Common myeloid progenitor, CD34-positive (primary cell): Measurements from ENCODE around the gene MAP4K4.

Source experiments
- CTCF ChIA-PET: fragments of 350-600 bp; sonication (Branson Sonifier 250); formaldehyde crosslinking; loops from one replicate; lab custom pipeline; 2021; ENCODE audit warnings: antibody characterized with exemption; lab: Charles Lee
- POLR2A ChIA-PET: fragments of 350-600 bp; sonication (Branson Sonifier 250); formaldehyde crosslinking; loops from one replicate; lab custom pipeline; 2021; ENCODE audit warnings: antibody characterized with exemption; lab: Charles Lee
- DNase-seq, 3 donors: peaks; one replicate each; pipeline versions ENCODE4 v3.0.0 to v3.0.0-alpha.2; 2013
- H3K27ac ChIP-seq, 2 experiments: 1 replicate in 1 of 2; 2 replicates in 1 of 2; pipeline ENCODE4 v1.7.0; 2013; ENCODE audit warnings: inconsistent platforms in 2 of 2, low read length in 2 of 2, mild to moderate bottlenecking in 2 of 2, low read depth in 1 of 2, moderate library complexity in 1 of 2; ENCODE audit not compliant: severe bottlenecking in 2 of 2, insufficient read depth in 1 of 2, poor library complexity in 1 of 2
- H3K27me3 ChIP-seq, 5 experiments: replicated peaks in 2 of 5; 1 replicate in 3 of 5; 2 replicates in 2 of 5; pipeline versions ENCODE4 v1.6.1 to v1.7.0; 2013; ENCODE audit warnings: low read length in 4 of 5, mild to moderate bottlenecking in 2 of 5, moderate library complexity in 2 of 5, inconsistent platforms in 1 of 5; ENCODE audit not compliant: insufficient read depth in 5 of 5, control insufficient read depth in 4 of 5
- H3K36me3 ChIP-seq, 4 experiments: 1 replicate in 2 of 4; 2 replicates in 2 of 4; pipeline versions ENCODE4 v1.6.1 to v1.7.0; 2013; ENCODE audit warnings: low read length in 3 of 4, control low read depth in 1 of 4, mild to moderate bottlenecking in 1 of 4; ENCODE audit not compliant: control insufficient read depth in 4 of 4, insufficient read depth in 4 of 4
- H3K4me1 ChIP-seq, 4 experiments: 1 replicate in 3 of 4; 2 replicates in 1 of 4; pipeline versions ENCODE4 v1.6.1 to v1.7.1; 2013; ENCODE audit warnings: low read length in 3 of 4, mild to moderate bottlenecking in 3 of 4, control low read depth in 1 of 4, inconsistent platforms in 1 of 4, moderate library complexity in 1 of 4; ENCODE audit not compliant: control insufficient read depth in 4 of 4, insufficient read depth in 4 of 4; ENCODE audit errors: control extremely low read depth in 1 of 4
- H3K4me3 ChIP-seq, 7 experiments: 1 replicate in 4 of 7; 2 replicates in 3 of 7; pipeline versions ENCODE4 v1.5.1 to v1.7.0; 2013; ENCODE audit warnings: mild to moderate bottlenecking in 7 of 7, low read length in 6 of 7, moderate library complexity in 6 of 7, inconsistent platforms in 2 of 7, low read depth in 2 of 7, control low read depth in 1 of 7; ENCODE audit not compliant: insufficient read depth in 4 of 7, control insufficient read depth in 1 of 7; ENCODE audit errors: extremely low read depth in 1 of 7
- H3K9me3 ChIP-seq, 5 experiments: 1 replicate in 4 of 5; 2 replicates in 1 of 5; pipeline versions ENCODE4 v1.6.1 to v1.7.1; 2013; ENCODE audit warnings: low read length in 4 of 5, mild to moderate bottlenecking in 2 of 5, inconsistent platforms in 1 of 5, low read depth in 1 of 5, moderate library complexity in 1 of 5; ENCODE audit not compliant: control insufficient read depth in 4 of 5, insufficient read depth in 2 of 5; ENCODE audit errors: control extremely low read depth in 1 of 5
- WGBS: methylation state at CpG from one replicate; pipeline ENCODE4 v1.1.5; 2013; ENCODE audit not compliant: insufficient coverage; 5-methylcytosine and 5-hydroxymethylcytosine counted together

MAP4K4 gene

DNA sequence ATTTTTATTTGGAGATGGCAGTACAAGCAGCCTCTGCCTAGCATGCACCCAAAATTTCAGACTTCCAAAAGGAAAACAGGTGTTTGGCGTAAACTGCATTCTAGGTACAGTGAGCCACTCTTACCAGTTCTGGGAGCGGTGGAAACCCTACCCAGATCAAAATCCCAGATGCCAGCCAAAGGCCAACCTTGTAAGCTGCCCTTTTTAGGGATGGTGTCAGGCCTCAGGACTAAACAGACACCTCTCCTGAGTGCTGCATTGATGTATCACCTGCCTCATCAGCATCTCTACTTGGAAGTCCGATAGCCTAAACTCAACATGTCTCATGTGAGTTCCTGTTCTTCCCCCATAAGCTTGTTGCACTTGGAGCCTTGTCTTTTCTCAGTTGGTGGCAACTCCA, 104.0 kb downstream of the MAP4K4 start:
- Histone ChIP-seq H3K4me1 (peaks cover 7 to 21% (median 13%) of the 10 kb centered on the region in 4 experiments), H3K27ac (no peak overlapping the region), H3K4me3 (no peak overlapping the region), H3K9me3 (no peaks in the 10 kb centered on the region), H3K36me3 (peaks cover 0 to 3% (median 0%) of the 10 kb centered on the region in 4 experiments), H3K27me3 (no peaks in the 10 kb centered on the region)
- WGBS = 100% methylated on average over 3 of the region's 3 CpGs
- CTCF ChIA-PET = interaction anchor here (0.6 to 1.5 kb wide), 2 partner anchors 10 to 20 kb away, joined by 3 to 5 read pairs; no protein-coding TSS in a partner anchor
- POLR2A ChIA-PET = no interaction called here
- no peak for DNase-seq

GRCh38 chr2:101802329-101802728, 104.8 kb downstream of the MAP4K4 start:
- WGBS = 98% methylated on average over 5 of the region's 5 CpGs
- no peak for DNase-seq
- ChIA-PET CTCF (interaction anchor here (1.5 kb wide), 1 partner anchor 21 kb away, joined by 5 read pairs; no protein-coding TSS in a partner anchor), POLR2A (no interaction called here)
- H3K27ac ChIP-seq = no peak overlapping the region
- H3K36me3 ChIP-seq = peaks cover 0 to 3% (median 0%) of the 10 kb centered on the region in 4 experiments
- H3K4me1 ChIP-seq = peaks cover 9 to 21% (median 17%) of the 10 kb centered on the region in 4 experiments
- H3K27me3 ChIP-seq = no peaks in the 10 kb centered on the region
- H3K9me3 ChIP-seq = no peaks in the 10 kb centered on the region
- H3K4me3 ChIP-seq = no peak overlapping the region

- ChIA-PET POLR2A (no interaction called here), CTCF (interaction anchor here (0.9 to 1.8 kb wide), 2 partner anchors 16 to 20 kb away, joined by 3 to 4 read pairs; no protein-coding TSS in a partner anchor)
- no peaks in the 10 kb centered on the region for H3K9me3 ChIP-seq
- DNase-seq = no peak
- peaks cover 9 to 27% (median 22%) of the 10 kb centered on the region in 4 experiments for H3K4me1 ChIP-seq
- no CpG with 5 or more reads among the region's 1 CpG for whole genome bisulfite sequencing
- H3K27me3 ChIP-seq = no peaks in the 10 kb centered on the region
- no peak overlapping the region for H3K4me3 ChIP-seq
- H3K27ac ChIP-seq = no peak overlapping the region
- peaks cover 0 to 3% (median 0%) of the 10 kb centered on the region in 4 experiments for H3K36me3 ChIP-seq
Measured at GRCh38 chr2:101803128-101803527, 105.6 kb downstream of the MAP4K4 start.

DNA sequence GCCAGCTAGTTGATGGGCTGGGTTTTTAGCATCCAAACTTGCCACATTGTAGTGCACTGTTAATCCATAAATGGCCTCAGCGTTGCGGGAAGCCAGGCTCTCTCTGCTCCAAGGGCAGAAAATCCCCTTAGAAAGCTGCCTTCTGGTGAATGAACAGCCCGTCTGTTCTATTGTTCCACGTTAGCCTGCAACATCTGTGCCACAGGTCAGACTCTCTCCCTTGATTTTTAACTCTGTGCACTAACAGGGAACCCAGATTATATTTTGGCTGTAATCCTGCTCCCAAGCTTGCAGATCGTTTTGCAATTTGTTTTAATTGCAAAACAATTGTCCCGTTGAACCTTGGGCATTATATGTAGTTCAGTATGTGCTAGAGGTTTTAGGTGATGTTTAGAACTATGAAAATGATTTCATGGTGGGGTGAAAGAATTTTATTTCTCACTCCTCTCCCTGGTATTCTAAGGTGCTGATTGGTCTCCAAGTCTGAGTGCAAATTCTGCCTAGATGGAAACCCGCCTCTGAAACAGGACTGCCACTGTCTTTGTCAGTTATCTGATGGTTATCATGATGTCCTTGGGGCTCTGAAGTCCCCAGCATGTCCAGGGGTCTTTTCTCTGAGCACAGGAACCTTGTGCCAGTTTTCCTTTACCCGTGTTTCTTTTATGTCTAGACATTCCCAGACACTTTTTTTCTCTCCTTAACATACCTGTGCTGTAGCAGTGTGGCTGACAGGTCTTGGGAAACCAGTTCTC, 106.6 kb downstream of the MAP4K4 start:
- no peaks in the 10 kb centered on the region for H3K9me3 ChIP-seq
- H3K36me3 ChIP-seq = peaks cover 0 to 3% (median 0%) of the 10 kb centered on the region in 4 experiments
- H3K4me3 ChIP-seq = no peak overlapping the region
- CTCF ChIA-PET = interaction anchor here (0.6 to 1.8 kb wide), 4 partner anchors 11 to 549 kb away, joined by 3 to 4 read pairs (median 3); no protein-coding TSS in a partner anchor
- POLR2A ChIA-PET = no interaction called here
- no peak overlapping the region for H3K27ac ChIP-seq
- WGBS = 96% methylated on average over 7 of the region's 8 CpGs
- no peaks in the 10 kb centered on the region for H3K27me3 ChIP-seq
- peaks cover 9 to 27% (median 22%) of the 10 kb centered on the region in 4 experiments for H3K4me1 ChIP-seq
- no peak for DNase-seq

GRCh38 chr2:101805152-101806088, 107.9 kb downstream of the MAP4K4 start:
- DNase-seq = no peak
- ChIA-PET POLR2A (no interaction called here), CTCF (interaction anchor here (0.9 to 1.8 kb wide), 2 partner anchors 12 to 14 kb away, joined by 3 to 4 read pairs; no protein-coding TSS in a partner anchor)
- no peaks in the 10 kb centered on the region for H3K9me3 ChIP-seq
- H3K27ac ChIP-seq = peak overlapping the region in 1 of 2 experiments; percentile 39
- peaks cover 9 to 27% (median 22%) of the 10 kb centered on the region in 4 experiments for H3K4me1 ChIP-seq
- no peaks in the 10 kb centered on the region for H3K27me3 ChIP-seq
- H3K4me3 ChIP-seq = no peak overlapping the region
- H3K36me3 ChIP-seq = peaks cover 0 to 3% (median 0%) of the 10 kb centered on the region in 4 experiments
- 93% methylated on average over 4 of the region's 9 CpGs for WGBS

GRCh38 chr2:101806123-101806522, 108.6 kb downstream of the MAP4K4 start:
- CTCF ChIA-PET = no interaction called here
- H3K36me3 ChIP-seq = peaks cover 0 to 3% (median 0%) of the 10 kb centered on the region in 4 experiments
- peak; percentile 33 to 82 (median 76) for DNase-seq
- POLR2A ChIA-PET = interaction anchor here (0.6 kb wide), 1 partner anchor 70 kb away, joined by 4 read pairs; no protein-coding TSS in a partner anchor
- H3K4me3 ChIP-seq = no peak overlapping the region
- no peak overlapping the region for H3K27ac ChIP-seq
- no CpG with 5 or more reads among the region's 5 CpGs for WGBS
- H3K4me1 ChIP-seq = peaks cover 9 to 27% (median 22%) of the 10 kb centered on the region in 4 experiments
- no peaks in the 10 kb centered on the region for H3K9me3 ChIP-seq
- no peaks in the 10 kb centered on the region for H3K27me3 ChIP-seq
